Activated naive CD4-positive, alpha-beta T cell treated with anti-CD3 and anti-CD28 coated beads, Interleukin-2, amount 50 U/mL, for 16 hours (primary cell): ENCODE results near the gene DPP6.
"Not testable (repeated sequence)": the region's sequence is repeated elsewhere in the genome, so short reads cannot be mapped to it uniquely, and the experiment has no call there.

Experiments used
- DNase-seq: peaks from one replicate; pipeline ENCODE4 v3.0.0-alpha.2; 2020

DPP6 gene

GRCh38 chr7:154051643-154052529 is at the start of gene DPP6:
TSS of gene DPP6 (plus strand) at chr7:154052398.
- not testable (repeated sequence) for DNase-seq

DNA sequence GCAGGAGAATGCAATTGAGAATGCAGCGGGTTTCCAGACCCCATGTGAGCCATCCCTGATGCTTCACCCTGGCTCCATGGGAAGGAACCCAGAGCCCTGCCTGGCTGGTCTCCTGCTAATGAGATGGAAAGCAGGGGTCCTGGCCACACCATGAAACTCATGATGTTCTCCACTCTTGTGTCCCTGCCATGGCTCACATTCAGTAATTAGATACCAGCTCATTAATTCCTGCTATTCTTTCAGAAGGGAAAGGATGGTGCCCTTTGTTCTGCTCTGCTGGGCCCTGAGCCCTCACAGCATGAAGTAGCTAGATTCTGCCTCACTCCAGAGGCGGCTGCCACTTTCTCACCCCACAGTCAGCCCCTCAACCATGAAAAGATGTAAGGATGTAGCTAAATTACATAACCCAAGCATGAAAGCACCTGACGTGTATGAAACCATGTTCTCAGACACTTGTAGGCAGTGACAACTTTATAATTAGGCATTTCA is 42.7 kb upstream of the DPP6 start:
- DNase-seq, result not testable (repeated sequence)

GRCh38 chr7:154010726-154011568 is 41.3 kb upstream of the DPP6 start:
- not testable (repeated sequence) for DNase-seq

GRCh38 chr7:154012800-154013199 is 39.4 kb upstream of the DPP6 start:
- DNase-seq, result not testable (repeated sequence)

GRCh38 chr7:154015636-154016035 is 36.6 kb upstream of the DPP6 start:
- DNase-seq, result not testable (repeated sequence)

- not testable (repeated sequence) for DNase-seq
Measured at GRCh38 chr7:154018354-154018753, 33.8 kb upstream of the DPP6 start.

DNA sequence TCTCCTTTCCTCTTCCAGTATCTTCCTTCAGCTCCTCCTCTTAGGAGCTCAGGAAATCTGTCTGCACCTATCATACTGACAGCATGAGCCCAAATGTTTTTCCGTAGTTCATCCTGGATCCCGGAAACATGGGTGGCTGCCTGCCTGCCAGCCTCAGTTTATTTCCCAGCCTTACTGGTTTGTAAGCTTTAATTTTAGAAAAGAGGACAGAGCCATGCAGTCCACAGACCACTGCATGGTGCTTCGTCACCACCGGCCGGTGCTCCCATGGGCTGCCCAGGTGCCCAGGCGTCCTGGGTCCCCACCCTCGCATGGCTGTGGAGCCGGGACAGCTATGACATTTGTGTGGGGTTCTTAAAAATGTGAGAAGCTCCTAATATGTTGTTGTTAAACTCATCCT is 24.4 kb upstream of the DPP6 start:
- DNase-seq, result not testable (repeated sequence)

- DNase-seq, result not testable (repeated sequence)
Measured at GRCh38 chr7:154030476-154031080, 21.6 kb upstream of the DPP6 start.

DNA sequence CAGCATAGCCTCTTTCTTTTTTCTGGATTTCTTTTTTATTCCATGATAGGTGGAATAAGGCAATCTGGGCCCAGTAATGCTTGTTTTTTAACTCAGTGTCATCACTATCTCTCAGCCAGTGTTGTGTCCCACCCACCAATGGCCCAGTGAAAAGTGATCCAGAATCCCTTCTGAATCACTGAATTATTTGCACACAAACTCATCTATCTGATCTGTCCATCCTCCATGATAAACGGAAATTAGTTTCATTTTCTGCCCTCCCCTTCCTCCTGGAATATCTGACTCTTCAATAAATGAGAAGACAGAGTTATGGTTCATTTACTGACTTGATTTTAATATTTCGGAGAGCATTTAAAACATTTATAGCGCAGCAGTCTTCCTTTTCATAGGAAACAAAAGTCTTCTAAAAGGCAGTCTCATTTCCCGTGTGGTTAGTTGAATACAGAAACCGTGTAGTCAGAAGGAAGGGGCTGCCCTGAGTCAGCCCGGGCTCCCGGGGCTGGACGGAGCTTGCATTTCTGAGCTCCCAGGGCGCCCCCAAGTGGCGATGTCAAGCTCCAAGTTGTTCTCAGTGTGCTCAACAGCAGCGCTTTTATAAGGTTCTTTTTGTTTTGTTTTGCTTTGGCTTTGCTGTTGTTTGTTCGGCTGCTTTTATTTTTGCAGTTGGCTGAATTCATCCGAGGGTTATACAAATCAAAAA is 12.6 kb upstream of the DPP6 start:
- not testable (repeated sequence) for DNase-seq

- not testable (repeated sequence) for DNase-seq
Measured at GRCh38 chr7:154050394-154050793, 1.8 kb upstream of the DPP6 start.

GRCh38 chr7:154051006-154051642 is 1.1 kb upstream of the DPP6 start:
- not testable (repeated sequence) for DNase-seq

GRCh38 chr7:154052530-154053252 is 493 bp downstream of the DPP6 start:
- not testable (repeated sequence) for DNase-seq

- DNase-seq, result not testable (repeated sequence)
Measured at GRCh38 chr7:154053466-154054312, 1.5 kb downstream of the DPP6 start.

GRCh38 chr7:154054664-154055063 is 2.5 kb downstream of the DPP6 start:
- DNase-seq, result not testable (repeated sequence)

DNA sequence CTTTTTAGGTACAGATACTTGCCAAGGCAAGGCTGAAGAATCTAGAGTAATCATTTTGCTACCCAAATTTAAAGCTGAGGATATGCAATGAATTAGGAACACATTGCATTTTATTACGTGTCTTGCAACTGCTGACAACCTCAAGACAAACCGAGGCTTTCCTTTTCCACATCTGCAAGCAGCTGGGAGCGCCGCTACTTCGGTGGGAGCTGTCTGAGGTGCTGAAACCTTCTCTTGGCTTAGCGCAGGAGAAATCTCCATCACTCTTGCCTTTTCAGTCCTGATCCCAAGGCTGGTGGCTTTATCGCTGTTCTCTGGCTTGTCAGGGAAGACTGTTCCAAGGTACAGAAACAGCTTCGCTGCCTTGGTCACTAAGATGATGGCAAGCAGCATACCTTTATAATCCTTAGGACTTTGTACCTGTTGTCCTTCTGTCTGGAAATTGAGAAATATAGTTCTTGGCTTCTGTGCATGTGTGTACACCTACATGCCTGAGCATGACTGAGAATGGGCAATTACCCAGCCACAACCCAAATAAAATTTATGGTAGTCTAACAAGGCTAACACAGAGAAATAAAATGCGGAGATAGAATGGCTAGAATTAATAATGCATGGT is 3.4 kb downstream of the DPP6 start:
- DNase-seq, result not testable (repeated sequence)

DNA sequence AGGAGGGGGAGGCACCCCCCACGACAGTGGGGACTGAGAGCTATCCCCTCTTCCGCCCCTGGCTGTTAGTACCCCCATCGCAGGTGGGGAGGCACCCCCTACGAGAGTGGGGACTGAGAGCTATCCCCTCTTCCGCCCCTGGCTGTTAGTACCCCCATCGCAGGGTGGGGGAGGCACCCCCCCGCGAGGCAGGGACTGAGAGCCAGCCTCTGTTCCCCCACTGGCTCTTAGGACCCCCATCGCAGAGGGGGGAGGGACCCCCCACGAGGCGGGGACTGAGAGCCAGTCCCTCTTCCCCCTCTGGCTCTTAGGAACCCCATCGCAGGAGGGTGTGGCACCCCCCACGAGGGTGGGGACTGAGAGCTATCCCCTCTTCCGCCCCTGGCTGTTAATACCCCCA is 6.6 kb downstream of the DPP6 start:
- DNase-seq, result not testable (repeated sequence)

DNA sequence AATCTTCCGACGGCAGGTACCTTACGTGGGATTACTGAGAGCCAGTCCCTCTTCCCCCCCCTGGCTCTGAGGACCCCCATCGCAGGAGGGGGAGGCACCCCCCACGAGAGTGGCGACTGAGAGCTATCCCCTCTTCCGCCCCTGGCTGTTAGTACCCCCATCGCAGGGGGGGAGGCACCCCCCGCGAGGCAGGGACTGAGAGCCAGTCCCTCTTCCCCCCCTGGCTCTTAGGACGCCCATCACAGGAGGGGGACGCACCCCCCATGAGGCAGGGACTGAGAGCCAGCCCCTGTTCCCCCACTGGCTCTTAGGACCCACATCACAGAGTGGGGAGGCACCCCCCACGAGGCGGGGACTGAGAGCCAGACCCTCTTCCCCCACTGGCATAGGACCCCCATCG is 8.4 kb downstream of the DPP6 start:
- DNase-seq, result not testable (repeated sequence)

DNA sequence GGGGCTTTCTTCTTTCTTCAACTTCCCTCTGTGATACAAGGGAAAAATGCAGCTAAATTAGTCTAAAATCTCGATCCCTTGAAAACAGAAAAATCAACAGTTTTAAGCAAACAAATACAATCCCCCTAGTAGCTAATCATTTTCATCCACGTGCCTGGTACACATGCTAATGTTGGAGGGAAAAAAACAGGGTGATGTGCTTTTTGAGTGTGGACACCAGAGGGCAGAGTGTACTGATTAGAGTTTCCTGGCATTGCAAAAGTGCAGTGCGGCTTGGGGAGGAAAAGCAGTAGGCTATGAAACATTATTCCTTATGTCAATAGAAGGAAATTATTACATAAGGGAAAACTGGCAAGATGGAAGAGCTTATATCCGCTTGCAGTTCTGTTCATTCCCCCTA is 19.6 kb downstream of the DPP6 start:
- DNase-seq, result not testable (repeated sequence)

DNA sequence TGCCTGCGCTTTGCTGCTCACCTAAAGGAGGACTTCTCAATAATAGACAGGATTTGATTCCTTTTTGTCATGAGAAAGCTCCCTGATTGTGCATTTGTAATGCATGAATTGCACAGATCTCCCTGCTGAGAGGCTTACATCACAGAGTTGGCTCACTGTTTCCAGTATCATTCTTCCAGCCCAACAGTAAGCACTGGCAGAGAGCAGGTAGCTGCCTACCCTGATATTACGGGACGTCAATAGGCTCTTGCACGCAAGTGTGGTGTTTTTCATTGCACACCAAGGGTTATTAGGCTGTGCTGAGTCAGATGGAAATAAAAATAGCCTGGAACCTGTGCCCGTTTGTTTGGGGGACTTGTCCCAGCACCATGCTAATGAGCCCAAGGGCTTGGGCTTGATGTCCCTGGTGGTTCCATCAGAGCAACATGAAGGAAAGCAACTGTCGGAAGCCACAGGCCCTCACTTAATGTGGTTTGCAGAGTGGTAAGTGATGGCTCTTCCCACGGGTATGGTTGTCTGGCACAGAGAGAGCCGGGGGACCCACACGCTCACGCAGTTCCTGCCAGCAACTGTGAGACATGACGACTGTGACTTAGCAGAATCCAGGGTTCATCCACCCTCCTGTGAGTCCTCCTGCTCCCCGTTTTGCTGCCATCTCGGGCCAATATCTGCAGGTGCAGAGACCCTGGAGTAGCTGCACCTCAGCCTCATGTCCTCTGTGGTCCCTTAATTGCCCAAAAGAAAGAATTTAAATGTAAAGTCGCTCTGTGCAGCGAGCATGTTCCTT is 20.4 kb downstream of the DPP6 start:
- not testable (repeated sequence) for DNase-seq
